ENCODE data around the gene KISS1.

Gene KISS1

DNA sequence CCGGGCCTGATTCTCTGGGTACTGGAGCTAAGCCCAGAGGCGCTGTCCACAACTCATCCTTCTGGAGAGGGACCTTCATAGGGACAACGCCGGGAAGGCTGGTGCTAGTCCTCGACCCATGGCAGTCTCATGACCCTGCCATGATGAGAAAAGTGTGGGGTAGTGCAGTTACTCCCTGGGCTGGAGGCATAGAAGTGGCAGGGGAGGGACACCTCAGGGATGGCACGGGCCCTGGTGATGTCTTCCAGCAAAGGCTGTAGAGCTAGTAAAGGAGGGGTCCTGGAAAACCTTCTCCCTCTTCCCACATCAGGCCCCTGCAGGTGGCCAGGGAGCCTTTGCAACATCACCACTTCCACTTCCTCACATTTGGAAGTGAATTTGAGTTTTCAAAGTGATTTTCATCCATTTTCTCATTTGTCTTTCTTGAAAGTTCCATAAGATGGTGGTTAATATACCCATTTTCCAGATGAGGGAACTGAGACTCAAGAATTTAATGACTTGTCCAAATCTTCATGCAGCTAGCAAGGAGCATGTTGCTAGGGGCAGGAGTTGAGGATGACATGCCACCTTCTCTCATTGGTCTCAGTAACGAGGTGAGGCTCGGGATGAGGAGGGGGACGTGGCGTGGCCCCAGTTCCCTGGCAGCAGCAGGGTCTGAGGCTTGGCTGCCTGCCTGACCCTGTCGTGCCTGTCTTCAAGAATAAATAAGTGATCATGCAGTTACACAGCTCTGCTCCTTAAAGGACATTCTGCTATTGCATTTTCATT is 20.8 kb upstream of the KISS1 start:
- DNase-seq, result no peak

DNA sequence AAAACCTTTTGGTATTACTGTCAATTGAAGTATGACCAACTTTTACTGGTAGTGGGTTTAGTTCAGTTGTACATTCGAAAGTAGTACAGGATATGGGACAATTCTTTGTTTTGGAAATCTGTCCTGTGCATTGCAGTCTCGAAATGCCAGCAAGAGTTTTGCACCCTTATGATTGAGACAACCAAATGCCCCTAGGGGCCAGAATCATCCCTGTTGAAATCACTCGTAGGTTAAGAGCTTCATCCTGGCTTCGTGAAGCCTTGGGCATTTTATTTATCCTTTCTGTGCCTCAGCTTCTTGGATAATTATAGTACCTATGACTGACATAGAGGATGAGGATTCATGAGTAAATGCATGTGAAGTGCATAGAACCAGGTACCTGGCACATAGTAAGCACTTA is 19.9 kb upstream of the KISS1 start:
- DNase-seq, result no peak

DNA sequence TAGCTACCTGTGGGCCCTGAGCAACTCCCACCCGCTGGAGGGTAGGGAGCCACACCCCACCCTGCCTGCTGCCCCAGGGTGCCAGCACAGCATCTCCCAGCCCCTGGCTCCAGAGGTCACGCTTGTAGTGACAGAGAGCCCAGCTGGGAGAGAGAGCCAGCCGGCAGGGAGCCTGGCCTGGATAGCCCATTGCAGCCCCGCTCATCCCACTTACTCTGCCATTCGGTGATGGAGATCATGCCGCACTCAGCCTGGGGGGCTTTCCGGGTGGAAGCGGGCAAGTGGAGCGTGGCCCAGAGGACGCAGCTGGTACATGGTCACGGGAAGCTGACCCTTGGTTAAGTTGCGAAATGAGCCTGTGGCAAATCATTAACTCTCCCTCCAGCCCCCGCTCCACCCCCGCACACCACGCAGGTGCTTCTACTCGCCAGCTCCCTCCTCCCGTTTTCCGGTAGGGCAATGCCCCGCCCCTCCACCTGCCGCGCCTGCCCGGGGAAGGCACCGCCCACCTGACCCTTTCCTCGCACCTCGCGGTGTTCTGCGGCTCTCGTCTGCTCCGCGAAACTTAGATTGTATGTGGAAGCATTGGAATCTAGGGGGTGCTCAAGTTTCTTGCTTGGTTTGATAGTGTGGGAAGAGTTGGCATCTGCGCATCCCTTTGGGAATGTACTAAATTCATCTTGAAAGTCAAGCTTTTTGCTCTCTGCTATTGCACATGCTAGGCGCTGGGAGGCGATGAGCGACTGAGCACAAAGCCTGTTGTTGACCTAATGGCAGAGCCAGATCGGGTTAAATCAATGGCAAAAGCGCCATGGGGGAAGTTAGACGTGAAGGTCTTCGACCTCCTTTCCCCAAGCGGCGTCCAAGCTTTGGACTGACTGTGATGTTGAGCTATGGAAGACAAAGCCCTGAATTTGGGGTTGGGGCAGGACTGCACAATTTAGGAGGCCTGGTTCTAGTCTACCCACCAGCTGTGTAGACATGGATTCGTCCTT is 17.7 kb upstream of the KISS1 start, which contains the start of gene GOLT1A:
GOLT1A (minus strand) TSS at position 321 of the 995 bp plus-strand sequence; CDS start at position 239, 82 bp downstream.
- DNase-seq, result peak; percentile 35

DNA sequence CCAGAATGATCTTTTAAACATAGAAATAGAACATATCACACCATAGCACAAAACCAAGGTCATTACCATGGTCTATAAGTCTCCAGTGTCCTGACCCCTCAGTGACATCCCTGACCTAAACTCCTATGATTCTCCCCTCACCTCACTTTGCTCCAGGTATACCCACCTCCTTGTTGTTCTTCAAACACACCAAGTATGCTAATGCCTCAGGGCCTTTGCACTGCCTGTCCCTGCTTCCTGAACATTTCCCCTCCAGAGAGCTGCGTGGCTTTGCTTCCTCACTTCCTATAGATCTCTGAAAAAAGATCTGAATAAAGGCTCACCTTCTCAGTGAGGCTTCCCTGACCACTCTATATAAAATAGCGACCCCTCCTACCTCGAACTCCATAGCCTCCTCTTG is 16.4 kb upstream of the KISS1 start:
- no peak for DNase-seq

DNA sequence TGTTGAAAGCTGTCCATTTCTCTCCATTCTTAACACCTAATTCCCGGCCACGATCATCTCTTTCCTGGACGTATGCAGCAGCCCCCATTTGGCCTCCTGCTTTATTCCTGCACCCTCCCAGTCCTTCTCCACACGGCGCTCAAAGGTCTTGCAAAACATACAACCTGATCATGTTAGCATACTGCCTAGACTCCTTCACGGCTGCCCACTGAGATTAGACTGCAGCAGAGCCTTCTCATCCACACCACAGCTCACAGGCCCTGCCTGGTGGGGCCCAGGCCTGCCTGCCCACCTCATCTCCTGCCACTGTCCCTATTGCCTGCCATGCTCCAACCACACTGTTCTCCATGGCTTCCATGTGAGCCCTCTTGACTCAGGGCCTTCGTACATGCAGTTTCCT is 14.8 kb upstream of the KISS1 start:
- DNase-seq, result no peak

DNA sequence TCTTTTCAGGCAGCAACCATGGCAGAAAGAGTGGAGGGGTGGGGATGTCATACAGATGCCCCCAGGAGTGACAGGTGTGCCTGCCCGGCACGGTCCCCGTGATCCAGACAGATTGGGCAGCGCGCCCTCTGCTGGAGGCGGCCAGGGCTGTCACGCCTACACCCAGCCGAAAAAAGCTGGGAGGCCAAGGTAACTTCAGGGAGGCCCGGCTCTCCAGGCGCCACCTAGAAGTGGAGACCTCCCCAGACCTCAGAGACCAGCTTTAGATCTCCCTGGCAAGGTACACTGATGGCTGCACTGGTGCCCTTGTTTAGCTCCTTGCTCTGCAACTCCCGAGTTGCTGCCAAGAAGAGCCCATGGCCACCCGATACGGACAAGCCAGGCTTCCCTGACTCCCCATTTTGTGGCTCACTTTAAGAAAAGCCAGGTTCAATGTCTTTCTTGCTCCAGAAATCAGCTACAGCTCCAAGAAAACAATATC is 10.9 kb upstream of the KISS1 start:
- DNase-seq, result peak; percentile 70

DNA sequence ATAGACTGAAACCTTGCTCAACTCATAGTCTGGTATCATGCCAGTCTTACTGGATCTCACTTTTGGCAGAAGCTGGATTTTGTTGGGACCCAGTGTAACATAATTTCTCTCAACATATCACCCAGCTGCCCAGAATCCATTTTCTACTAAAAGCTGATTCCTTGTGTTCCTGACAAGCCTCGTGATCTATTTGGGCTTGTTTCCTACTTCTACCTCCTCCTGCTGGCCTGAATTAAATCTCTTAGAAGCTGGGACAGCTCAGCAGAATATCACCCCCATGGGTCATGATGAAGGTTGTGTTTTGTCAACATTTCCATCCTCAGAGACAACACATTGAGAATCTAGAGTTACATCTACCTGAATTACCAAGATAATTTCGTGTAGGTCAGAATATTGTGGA is 9.8 kb upstream of the KISS1 start:
- DNase-seq, result no peak

DNA sequence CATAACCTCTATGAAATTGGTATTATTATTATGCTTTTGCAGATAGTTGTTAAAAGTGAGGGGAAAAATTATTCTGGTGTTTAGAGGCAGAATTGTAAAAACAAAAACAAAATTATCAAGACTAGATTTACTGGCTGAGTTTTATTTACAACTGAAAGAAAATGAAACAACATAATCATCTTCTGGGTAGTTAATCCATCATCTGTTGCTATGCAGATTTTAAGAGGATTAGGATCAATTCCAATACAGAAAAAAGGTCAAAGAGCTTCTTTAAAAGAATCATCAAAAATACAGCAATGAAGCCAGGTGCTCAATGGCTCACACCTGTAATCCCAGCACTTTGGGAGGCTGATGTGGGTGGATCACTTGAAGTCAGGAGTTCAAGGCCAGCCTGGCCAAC is 9.2 kb upstream of the KISS1 start:
- no peak for DNase-seq

DNA sequence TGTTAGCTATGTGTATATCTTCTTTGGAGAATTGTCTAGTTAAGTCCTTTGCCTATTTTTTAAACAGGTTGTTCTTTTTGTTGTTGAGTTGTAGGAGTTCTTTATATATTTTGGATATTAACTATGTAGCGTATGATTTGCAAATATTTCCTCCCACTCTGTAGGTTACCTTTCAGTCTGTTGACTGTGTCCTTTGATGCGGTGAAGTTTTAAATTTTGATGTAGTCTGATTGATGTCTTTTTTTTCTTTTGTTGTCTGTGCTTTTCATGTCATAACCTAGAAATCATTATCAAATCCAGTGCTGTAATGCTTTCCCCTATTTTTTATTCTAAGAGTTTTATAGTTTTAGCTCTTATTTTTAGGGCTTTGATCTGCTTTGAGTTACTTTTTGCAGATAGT is 8.7 kb upstream of the KISS1 start:
- no peak for DNase-seq

DNA sequence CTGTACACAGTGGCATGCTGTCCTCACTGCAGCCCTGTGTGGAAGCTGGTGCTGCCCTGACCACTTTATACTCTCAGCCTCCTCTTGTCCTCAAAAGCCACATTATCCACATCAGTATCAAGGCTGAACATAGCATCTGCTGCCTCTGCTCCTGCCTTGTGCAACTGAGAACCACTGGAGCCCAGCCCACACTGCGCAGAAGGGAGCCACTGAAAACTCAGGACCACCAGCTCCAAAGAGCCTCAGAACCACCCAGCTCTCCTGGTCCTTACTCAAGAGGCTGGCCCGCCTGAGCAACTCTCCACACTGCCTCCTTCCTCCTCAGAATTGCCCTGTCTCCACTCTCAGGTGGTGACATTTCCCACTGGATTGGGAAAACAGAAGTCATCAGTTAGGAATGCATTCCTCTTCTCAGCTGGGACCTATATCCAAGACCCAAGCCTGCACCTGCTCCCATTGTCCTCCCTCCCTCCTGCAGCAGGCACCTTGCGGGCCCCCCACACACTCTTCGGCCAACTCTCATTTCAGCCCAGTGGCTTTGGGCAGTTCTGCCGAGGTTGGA is 7.0 kb upstream of the KISS1 start:
- no peak for DNase-seq

DNA sequence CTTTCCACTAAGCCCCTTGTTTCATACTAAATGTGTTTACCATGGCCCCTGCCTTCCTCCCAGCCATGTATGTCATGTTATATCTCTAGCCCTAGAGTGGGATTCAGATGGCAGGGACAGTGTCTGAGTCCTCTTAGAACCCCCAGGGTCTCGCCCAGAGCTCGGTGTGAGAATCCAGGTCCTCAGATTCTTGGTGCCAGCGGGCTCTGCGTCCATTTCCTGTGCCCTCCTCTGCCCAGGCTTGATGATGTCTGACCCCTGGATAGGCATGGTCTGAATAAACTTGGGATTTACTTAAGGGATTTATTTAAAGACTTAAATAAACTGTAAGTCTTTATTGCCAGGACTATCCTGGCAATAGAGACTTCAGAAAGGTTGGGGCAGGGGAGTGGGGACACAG is 6.2 kb upstream of the KISS1 start:
- DNase-seq, result no peak

DNA sequence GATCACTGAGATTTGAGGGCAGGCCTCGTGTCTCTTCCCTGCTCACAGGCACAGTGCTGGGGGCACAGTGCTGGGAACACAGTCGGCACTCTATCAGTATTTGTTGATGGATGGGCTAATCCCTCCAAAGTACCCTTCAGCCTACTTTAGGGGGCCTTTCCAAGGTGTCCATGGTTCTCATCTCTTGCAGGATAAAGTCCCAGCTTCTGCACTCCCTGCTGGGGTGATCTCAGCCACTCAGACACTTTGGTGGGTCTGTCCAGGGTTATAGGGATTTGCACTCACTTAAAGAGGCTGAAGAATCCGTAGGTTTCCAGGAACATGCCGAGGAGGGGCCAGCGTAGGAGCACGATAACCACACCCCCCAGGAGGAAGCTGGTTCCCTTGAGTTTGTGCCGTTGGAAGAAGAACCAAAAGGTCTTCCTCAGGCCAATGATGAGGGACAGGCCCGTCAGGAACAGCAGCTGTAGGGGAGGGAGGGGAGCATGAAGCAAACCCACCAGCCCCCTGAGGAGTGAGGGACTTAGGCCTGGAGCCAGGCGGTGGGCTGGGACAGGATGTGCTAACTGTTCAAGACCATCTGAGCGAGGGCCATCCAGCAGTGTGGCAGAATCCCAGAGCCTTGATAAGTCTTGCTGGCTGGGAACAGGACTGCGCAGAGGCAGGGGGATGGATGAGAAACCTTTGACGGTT is 5.2 kb upstream of the KISS1 start:
- DNase-seq, result no peak

DNA sequence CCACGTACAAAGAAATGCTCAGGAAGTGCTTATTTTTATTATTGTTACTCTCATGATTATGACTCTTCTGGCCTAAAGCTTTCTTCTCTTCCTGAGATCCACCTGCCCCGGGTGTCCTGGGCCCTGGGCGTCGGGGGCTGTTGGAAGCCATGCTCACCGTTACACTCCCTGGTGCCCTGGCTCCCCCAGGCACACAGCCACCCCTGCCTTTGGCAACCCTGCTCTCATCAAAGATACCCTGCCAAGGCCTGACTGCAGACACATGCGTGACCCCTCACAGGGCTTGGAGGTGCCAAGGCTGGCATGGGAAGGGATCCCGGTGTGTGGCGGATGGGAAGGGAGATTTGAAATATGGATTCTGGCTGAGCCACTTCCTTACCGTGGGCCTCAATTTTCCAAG is 3.3 kb upstream of the KISS1 start:
- no peak for DNase-seq

DNA sequence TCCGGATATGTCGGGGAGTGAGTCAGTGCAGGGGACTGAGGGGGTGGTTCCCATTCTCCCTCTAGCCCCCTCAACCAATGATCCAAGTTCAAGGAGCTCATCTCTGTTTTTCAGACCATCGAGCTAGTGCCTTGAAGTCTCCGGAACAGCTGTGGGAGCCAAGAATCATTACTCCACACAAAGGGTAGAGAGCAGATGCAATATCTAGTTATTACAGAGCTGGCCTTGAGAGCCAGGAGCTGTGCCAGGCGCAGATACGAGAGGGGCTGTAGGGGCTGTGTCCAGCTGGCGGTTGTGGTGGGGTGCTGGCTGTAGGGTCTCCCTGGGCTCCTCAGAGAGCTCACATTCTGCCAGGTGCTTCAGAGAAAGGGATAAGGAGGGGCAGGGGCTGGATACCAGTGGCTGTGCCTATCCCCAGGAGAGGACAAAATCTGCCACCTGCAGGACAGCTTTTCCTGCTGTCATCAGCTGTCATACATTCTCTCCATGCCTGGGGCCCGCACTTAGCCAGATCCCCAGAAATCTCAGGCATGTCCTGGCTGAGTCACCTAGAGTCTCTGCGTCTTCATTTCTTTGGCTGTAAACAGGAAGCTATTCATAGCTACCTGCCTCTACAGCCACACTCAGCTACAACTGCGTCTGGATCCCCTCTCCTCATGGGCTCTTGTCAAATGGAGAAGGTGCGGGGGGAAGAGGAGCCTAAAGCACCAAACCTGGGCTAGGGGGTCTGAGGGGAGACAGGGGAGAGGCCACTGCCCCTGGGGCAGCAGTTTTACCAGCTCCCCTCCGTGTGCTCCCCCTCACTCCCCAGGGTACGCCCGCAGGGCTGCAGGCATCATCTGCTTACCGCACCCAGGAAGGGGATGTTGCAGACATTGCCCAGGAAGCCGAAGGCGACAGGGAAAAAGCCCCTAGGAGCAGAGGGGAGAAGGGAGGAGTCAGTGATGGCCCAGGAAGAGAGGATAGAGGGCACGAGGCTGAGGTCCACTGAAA is 2.4 kb upstream of the KISS1 start:
- DNase-seq, result no peak

DNA sequence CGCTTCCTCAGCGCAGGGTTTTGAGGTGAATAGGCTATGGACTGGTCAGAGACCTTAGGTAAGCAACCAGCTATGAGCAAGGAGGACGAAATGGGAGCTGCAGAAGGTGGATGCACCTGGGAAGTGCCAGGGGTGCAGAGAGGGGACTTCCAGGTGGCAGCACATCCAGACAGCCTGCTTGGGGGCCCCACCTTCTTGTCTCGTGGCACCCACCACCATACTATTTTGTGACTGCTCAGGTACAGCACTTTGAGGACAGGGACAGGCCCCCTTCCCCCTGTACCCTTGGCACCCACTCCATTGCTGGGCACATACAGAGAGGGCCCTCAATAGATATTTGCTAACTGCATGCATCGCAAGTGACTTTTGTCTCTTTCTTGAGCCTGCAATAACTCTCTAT is 777 bp upstream of the KISS1 start:
- no peak for DNase-seq

DNA sequence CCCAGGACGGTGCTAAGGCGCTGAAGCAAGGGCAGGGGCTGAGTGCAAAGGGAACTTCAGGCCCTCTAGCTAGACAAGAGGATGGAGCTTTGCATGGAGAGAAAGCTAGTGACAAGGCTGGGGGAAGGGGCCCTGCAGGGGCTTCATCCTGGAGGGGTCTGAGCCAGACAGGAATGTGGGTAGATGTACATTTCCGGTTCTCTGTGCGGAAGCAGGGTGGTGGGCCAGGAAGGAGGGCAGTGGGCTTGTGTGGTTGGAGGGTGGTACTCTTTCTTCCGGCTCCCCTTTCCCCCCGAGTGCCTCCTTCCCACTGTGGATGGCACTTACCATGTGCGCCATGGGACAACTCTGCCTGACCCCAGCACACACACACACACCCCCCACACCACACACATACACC is 1.5 kb downstream of the KISS1 start:
- DNase-seq, result no peak

DNA sequence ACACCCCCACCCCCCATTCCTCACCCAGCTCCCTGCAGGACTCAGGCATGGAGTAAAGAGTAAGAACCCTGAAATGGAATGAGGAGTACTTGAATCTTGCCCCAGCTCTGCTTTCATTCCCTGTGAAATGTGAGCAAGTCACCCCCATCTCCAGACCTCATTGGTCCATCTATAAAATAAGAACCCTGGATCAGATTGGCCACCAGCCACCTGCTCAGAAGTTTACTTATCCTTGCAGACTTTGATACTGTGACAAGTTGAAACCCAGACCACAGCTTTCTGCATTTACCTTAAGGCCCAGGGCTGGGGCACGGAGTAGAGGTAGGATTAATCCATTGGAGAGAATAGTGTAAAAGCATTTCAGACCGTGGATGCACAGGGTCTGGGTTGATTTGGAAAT is 2.2 kb downstream of the KISS1 start:
- no peak for DNase-seq

DNA sequence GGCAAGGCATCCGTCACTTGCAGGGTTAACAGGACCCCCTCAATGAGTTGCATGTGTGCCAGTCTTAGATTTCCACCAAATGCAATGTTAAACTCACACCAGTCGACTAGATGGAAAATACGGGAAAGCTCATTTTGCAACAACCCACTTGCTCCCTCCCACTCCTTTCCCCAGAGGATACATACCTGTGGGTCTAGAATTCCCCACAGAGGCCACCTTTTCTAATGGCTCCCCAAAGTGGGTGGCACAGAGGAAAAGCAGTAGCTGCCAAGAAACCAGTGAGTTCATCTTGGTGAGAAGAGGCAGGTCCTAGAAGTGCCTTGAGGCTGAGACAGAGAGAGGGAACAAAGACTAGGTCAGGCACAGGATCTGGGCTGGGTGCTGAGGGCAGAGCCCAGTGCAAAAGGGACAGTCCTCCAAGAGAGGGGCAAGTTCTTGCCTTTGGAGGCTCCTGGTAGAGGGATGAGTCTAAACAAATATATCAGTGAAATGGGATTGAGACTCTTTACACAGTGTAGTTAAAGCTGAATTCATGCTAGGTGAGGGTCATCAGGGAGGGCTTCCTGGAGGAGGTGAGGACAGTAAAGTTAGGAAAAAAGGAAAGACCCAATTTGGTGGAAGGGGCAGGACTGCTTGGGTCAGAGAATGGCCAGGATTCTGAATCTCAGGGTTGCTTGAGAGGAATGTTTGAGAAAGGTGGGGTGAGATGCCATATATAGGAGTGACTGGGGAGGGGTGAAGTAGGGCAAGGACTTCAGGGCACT is 3.5 kb downstream of the KISS1 start:
- DNase-seq, result no peak

DNA sequence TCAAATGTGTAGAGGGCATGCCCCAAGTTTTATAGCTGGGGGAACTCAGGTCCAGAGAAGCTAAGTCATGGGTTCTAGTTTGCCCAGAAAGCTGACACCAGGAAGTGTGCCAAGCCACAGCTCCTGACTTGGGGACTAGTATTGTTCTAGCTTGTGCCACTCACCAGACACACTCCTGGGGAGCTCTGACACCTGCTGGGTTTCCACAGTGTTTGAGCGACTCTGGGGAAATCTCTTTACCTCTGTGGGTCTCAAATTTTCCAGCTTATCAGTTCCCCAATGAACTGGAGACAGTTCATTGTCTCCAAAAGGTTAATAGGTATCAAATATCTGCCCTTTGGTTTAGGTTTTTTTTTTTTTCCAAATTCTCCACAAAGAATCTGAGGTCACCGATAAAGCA is 4.2 kb downstream of the KISS1 start:
- no peak for DNase-seq

DNA sequence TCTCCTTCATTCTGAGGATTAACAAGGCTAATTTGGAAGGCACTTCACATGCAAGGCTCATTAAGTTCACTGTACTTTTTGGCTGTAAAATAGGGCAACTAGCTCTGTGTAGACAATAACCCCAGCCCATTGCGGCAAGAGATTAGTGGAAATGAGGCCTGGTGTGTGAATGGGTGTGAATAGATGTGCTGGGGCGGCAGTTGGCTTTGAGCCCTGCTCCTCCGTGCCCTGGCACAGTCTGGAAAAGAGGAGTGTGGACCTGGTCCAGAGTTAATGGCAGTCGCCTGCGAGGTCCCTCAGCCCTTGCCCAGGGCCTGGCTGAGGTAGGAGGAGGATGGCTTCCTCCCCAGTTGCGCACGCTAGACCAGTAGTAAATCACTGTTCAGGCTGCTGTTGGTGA is 4.8 kb downstream of the KISS1 start:
- DNase-seq, result no peak
